GM23248 (cell line): Measurements from ENCODE around the gene IQCM. TPM values are rescaled to one million over a fixed set of nuclear protein-coding genes. Genes with fewer than 3 reads are reported as not detected.
A peak's percentile ranks its signal among the peaks of the same experiment; 100 is the strongest.

Source experiments
- DNase-seq: peaks from one replicate; pipeline ENCODE4 v3.0.0-alpha.2; 2015
- H2AFZ ChIP-seq: fragments of 200-600 bp; sonication (generic); 2 replicates; pipeline ENCODE4 v1.6.1; 2016; ENCODE audit warnings: antibody characterized with exemption
- H3F3A ChIP-seq: fragments of 200-600 bp; sonication (generic); 2 replicates; pipeline ENCODE4 v1.6.1; 2016; ENCODE audit warnings: mild to moderate bottlenecking, antibody characterized with exemption, mixed run types; ENCODE audit not compliant: insufficient read depth
- H3K27ac ChIP-seq: fragments of 200-600 bp; sonication (generic); 2 replicates; pipeline ENCODE4 v1.5.1; 2016; ENCODE audit warnings: mild to moderate bottlenecking
- H3K27me3 ChIP-seq: fragments of 200-600 bp; sonication (generic); replicated peaks from 2 replicates; pipeline ENCODE4 v1.6.1; 2016; ENCODE audit warnings: mild to moderate bottlenecking; ENCODE audit not compliant: insufficient read depth
- H3K36me3 ChIP-seq: fragments of 200-600 bp; sonication (generic); 2 replicates; pipeline ENCODE4 v1.6.1; 2016; ENCODE audit warnings: low read depth, mild to moderate bottlenecking
- H3K4me1 ChIP-seq: fragments of 200-600 bp; sonication (generic); 2 replicates; pipeline ENCODE4 v1.6.1; 2016; ENCODE audit warnings: mild to moderate bottlenecking; ENCODE audit not compliant: insufficient read depth
- H3K4me2 ChIP-seq: fragments of 200-600 bp; sonication (generic); one replicate; pipeline ENCODE4 v1.6.1; 2016; ENCODE audit warnings: mild to moderate bottlenecking; ENCODE audit not compliant: unreplicated experiment
- H3K4me3 ChIP-seq: fragments of 200-600 bp; sonication (generic); 2 replicates; pipeline ENCODE4 v1.5.1; 2016; ENCODE audit warnings: mild to moderate bottlenecking
- H3K79me2 ChIP-seq: fragments of 200-600 bp; sonication (generic); 2 replicates; pipeline ENCODE4 v1.6.1; 2016; ENCODE audit warnings: mild to moderate bottlenecking; ENCODE audit not compliant: insufficient read depth
- H3K9ac ChIP-seq: fragments of 200-600 bp; sonication (generic); 2 replicates; pipeline ENCODE4 v1.6.1; 2016; ENCODE audit warnings: mild to moderate bottlenecking
- H3K9me2 ChIP-seq: fragments of 200-600 bp; sonication (generic); 2 replicates; pipeline ENCODE4 v1.6.1; 2016; ENCODE audit warnings: mixed run types, mild to moderate bottlenecking, moderate library complexity; ENCODE audit not compliant: insufficient read depth
- H3K9me3 ChIP-seq: fragments of 200-600 bp; sonication (generic); one replicate; pipeline ENCODE4 v1.6.1; 2017; ENCODE audit warnings: low read depth
- H4K20me1 ChIP-seq: fragments of 200-600 bp; sonication (generic); 2 replicates; pipeline ENCODE4 v1.6.0; 2016; ENCODE audit not compliant: insufficient read depth
- EZH2 ChIP-seq: fragments of 200-600 bp; sonication (generic); IDR thresholded peaks from 2 replicates; pipeline ENCODE4 v1.6.1; 2018; ENCODE audit warnings: antibody characterized with exemption, mild to moderate bottlenecking; ENCODE audit not compliant: insufficient read depth, poor library complexity, severe bottlenecking
- EZH2phosphoT487 ChIP-seq: fragments of 200-600 bp; sonication (generic); IDR thresholded peaks from 2 replicates; pipeline ENCODE4 v1.6.1; 2018; ENCODE audit warnings: antibody characterized with exemption, moderate library complexity, mild to moderate bottlenecking, low read depth; ENCODE audit not compliant: insufficient read depth
- WGBS, 2 experiments: methylation state at CpG; one replicate each; pipeline ENCODE4 v1.1.6; 2015 to 2017; ENCODE audit warnings: low lambda C conversion rate in 2 of 2, low coverage in 1 of 2; ENCODE audit errors: missing lambda C conversion rate in 2 of 2; 5-methylcytosine and 5-hydroxymethylcytosine counted together
- in situ Hi-C: fragments of 300-500 bp; cut with MboI; formaldehyde crosslinking; loops from 2 replicates; pipeline ENCODE4 v1.15.0; 2020
- polyA plus RNA-seq: library from polyadenylated mRNA; unstranded; fragments of >200 nt; fragmentation: Nextera tagmentation; extraction: Ambion mirVana; gene quantifications from 2 replicates; pipeline ENCODE4 v1.2.1, GENCODE V29; 2016
- total RNA-seq: library from RNA; depleted of rRNA; stranded (reverse); fragments of >200 nt; shearing (Covaris generic); gene quantifications from 2 replicates; pipeline ENCODE4 v1.2.3, GENCODE V29; 2014

The IQCM gene
- total and polyA plus RNA-seq, 2 experiments from 2014 or later, result 0.11 TPM; not detected in 1

- Histone ChIP-seq H3K4me1 (peaks cover 14% of the 10 kb centered on the region), H3K9ac (no peak overlapping the region), H3K27me3 (no peaks in the 10 kb centered on the region), H3K79me2 (no peaks in the 10 kb centered on the region), H2AFZ (no peak overlapping the region), H3F3A (no peaks in the 10 kb centered on the region), H3K36me3 (no peaks in the 10 kb centered on the region), H3K27ac (no peak overlapping the region), H4K20me1 (no peaks in the 10 kb centered on the region), H3K4me3 (no peak overlapping the region), H3K9me2 (no peaks in the 10 kb centered on the region), H3K9me3 (no peaks in the 10 kb centered on the region), H3K4me2 (no peak overlapping the region)
- TF ChIP-seq EZH2 (no peak), EZH2phosphoT487 (no peak)
- 76 to 79% methylated on average over 4 of the region's 4 CpGs for WGBS, 2 experiments
- DNase-seq, result no peak
- in situ Hi-C loops, result no loop called here
Observed at GRCh38 chr4:149795256-149795655, 20.4 kb downstream of the IQCM start.

GRCh38 chr4:149794352-149794751, 21.3 kb downstream of the IQCM start:
- no peak overlapping the region for H2AFZ ChIP-seq
- no peaks in the 10 kb centered on the region for H4K20me1 ChIP-seq
- H3K4me2 ChIP-seq, result no peak overlapping the region
- 80 to 93% methylated on average over 1 of the region's 1 CpG for WGBS, 2 experiments
- H3K9me2 ChIP-seq, result no peaks in the 10 kb centered on the region
- DNase-seq, result peak; percentile 15
- no peak overlapping the region for H3K27ac ChIP-seq
- H3K79me2 ChIP-seq, result no peaks in the 10 kb centered on the region
- H3K4me1 ChIP-seq, result peaks cover 14% of the 10 kb centered on the region
- TF ChIP-seq EZH2phosphoT487 (no peak), EZH2 (no peak)
- H3F3A ChIP-seq, result no peaks in the 10 kb centered on the region
- H3K27me3 ChIP-seq, result no peaks in the 10 kb centered on the region
- in situ Hi-C loops, result no loop called here
- H3K4me3 ChIP-seq, result no peak overlapping the region
- H3K9me3 ChIP-seq, result no peaks in the 10 kb centered on the region
- no peak overlapping the region for H3K9ac ChIP-seq
- H3K36me3 ChIP-seq, result no peaks in the 10 kb centered on the region

GRCh38 chr4:149793459-149793858, 22.2 kb downstream of the IQCM start:
- Histone ChIP-seq H3K27me3 (no peaks in the 10 kb centered on the region), H3K4me1 (peaks cover 14% of the 10 kb centered on the region), H2AFZ (no peak overlapping the region), H3K4me3 (no peak overlapping the region), H4K20me1 (no peaks in the 10 kb centered on the region), H3K36me3 (no peaks in the 10 kb centered on the region), H3K9me2 (no peaks in the 10 kb centered on the region), H3K9me3 (no peaks in the 10 kb centered on the region), H3K9ac (no peak overlapping the region), H3K79me2 (no peaks in the 10 kb centered on the region), H3K4me2 (no peak overlapping the region), H3F3A (no peaks in the 10 kb centered on the region), H3K27ac (no peak overlapping the region)
- TF ChIP-seq EZH2 (no peak), EZH2phosphoT487 (no peak)
- DNase-seq, result peak; percentile 12
- in situ Hi-C loops, result no loop called here

GRCh38 chr4:149791851-149792250, 23.8 kb downstream of the IQCM start:
- Histone ChIP-seq H3K4me2 (no peak overlapping the region), H3K27me3 (no peaks in the 10 kb centered on the region), H3K9ac (no peak overlapping the region), H4K20me1 (no peaks in the 10 kb centered on the region), H3K9me3 (no peaks in the 10 kb centered on the region), H3K9me2 (no peaks in the 10 kb centered on the region), H3K4me1 (peaks cover 14% of the 10 kb centered on the region), H2AFZ (no peak overlapping the region), H3K27ac (no peak overlapping the region), H3K36me3 (no peaks in the 10 kb centered on the region), H3F3A (no peaks in the 10 kb centered on the region), H3K4me3 (no peak overlapping the region), H3K79me2 (no peaks in the 10 kb centered on the region)
- in situ Hi-C loops, result no loop called here
- TF ChIP-seq EZH2phosphoT487 (no peak), EZH2 (no peak)
- WGBS, 2 experiments, result 60 to 61% methylated on average over 1 of the region's 1 CpG
- DNase-seq, result peak; percentile 11
